ENCODE results near the gene GPN3.
"Not testable (repeated sequence)": the region's sequence is repeated elsewhere in the genome, so short reads cannot be mapped to it uniquely, and the experiment has no call there.

GPN3 gene

GRCh38 chr12:110436231-110436630, 31.8 kb downstream of the GPN3 start:
- DNase-seq = no peak

DNA sequence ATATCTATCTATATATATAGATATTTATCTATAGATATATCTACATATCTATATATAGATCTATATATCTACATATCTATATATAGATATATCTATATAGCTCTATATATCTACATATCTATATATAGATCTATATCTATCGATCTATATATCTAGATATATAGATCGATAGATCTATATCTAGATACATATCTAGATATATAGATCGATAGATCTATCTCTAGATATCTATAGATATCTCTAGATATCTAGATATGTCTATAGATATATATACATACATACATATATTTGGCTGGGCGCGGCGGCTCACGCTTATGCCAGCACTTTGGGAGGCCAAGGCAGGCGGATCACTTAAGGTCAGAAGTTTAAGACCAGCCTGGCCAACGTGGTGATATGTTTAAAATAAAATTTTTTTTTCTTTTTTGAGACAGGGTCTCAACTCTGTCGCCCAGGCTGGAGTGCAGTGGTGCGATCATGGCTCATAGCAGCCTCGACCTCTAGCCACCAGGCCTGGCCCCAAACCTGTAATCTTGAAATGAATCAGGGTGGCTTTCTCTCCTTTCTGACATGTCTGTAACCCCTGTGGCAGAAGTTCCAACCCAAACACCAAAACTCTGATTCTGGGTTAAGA, 36.0 kb downstream of the GPN3 start:
- peak; percentile 21 for DNase-seq

DNA sequence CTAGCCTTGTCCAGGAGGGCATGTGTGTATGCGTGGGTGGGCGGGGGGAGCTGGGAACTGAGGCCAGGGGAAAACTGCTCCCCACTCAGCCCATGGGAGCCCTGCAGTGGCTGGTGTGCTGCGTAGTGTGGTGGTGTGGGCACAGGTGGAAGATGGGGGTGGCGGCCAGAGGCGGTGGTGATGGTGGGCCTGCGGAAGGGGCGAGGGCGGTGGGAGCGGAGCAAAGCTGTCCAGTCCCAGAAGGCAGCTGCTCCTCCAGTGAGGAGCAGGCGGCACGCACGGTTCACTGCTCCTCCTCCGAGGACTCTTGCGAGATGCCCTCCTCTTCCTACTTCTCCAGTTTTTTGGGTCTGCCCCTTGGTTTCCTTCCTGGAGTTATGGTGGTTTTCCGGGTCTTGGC, 38.4 kb downstream of the GPN3 start:
- DNase-seq = not testable (repeated sequence)

DNA sequence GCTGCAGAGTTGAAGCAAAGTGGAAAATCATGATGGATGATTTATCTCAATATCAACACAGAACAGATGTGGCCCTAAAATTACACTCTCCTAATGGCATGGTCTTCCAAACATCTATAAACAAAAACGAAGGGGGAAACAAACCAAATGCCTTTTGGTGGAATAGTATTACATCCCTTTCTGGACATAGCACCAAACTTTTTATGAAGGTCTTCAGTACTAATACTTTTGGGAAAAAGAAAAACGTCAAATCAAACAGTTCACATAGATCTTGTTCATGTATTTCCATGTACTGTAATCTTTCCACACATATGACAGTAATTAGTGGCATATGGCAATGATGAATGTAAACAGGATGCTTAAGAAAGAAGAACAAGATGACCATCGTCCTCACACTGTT, 41.7 kb downstream of the GPN3 start:
- DNase-seq = no peak

GRCh38 chr12:110424237-110424636, 43.8 kb downstream of the GPN3 start:
- no peak for DNase-seq

GRCh38 chr12:110421701-110422100, 46.4 kb downstream of the GPN3 start:
- DNase-seq = no peak

- DNase-seq = no peak
These were observed 46.8 kb downstream of the GPN3 start for GRCh38 chr12:110421159-110421661.

DNA sequence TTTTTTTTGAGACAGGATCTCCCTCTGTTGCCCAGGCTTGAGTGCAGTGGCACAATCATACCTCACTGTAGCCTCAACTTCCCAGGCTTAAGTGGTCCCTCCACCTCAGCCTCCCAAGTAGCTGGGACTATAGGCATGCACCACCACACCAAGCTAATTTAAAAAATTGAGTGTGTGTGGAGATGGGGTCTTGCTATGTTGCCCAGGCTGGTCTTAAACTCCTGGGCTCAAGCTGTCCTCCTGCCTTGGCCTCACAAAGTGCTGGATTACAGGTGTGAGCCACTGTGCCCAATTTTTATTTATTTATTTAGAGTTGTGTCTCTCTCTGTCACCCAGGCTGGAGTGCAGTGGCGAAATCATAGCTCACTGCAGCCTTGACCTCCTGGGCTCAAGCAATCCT, 47.4 kb downstream of the GPN3 start:
- not testable (repeated sequence) for DNase-seq

GRCh38 chr12:110417113-110417512, 50.9 kb downstream of the GPN3 start:
- DNase-seq = not testable (repeated sequence)

GRCh38 chr12:110410086-110410485, 58.0 kb downstream of the GPN3 start:
- not testable (repeated sequence) for DNase-seq

- DNase-seq = not testable (repeated sequence)
These were observed 62.9 kb downstream of the GPN3 start for GRCh38 chr12:110405126-110405662.

- DNase-seq = peak; percentile 84
These were observed 63.9 kb downstream of the GPN3 start for GRCh38 chr12:110403976-110404682.

DNA sequence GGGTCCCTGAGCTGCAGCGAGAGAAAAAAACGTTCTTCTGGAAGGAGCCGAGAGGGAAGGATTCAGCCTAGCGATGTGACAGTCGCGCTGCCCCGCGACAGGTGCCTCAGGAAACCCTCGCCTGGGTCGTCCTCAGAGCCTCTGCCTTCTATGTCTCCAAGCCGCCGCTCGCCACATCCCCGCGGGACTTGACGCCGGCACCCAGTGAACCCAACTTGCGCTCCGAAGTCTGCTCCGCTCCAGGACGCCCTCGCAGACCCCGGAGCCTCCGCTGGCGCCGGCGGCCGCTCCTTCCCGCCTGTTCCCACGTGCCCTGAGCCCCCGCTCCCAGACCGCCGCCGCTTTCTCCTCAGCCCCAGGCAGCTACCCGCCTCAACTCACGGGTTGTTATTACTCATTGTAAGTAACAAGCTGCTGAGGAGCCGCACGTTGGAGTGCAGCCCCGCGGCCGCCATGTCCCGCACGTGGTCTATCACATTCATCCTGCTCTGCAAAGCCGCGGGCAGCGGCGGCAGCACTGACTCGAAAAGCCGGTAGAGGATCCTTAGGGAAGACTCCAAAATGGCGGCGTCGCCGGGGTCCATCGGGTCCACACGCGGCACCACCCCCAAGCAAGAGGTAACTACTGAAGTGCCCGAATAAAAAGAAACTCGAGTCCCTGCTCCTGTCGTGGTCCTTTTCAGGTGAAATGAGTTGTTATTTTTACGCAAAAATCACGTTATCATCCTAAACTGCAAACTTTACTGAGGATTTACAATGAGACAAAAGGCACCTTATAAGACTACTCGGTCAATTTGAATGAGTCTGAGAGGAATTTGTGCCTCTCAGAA, 64.7 kb downstream of the GPN3 start, which contains the start of gene ANAPC7:
Gene ANAPC7 (minus strand): TSS at position 563 of the 830 bp plus-strand sequence. CDS start 81 bp downstream, at position 482.
- DNase-seq = peak; percentile 91

Data from stimulated activated CD4-positive, alpha-beta T cell treated with anti-CD3 and anti-CD28 coated beads, Interleukin-15, amount 100 ng/mL, for 24 hours (primary cell).